ENCODE results near the gene PRPF6. TPM values are rescaled to one million over a fixed set of nuclear protein-coding genes. Genes with fewer than 3 reads are reported as not detected.

PRPF6 gene
- total RNA-seq, 1 experiment from 2014 or later, result 88.4 TPM

GRCh38 chr20:64022671-64023360 is 41.9 kb downstream of the PRPF6 start:
- H3K9me3 ChIP-seq (ENCODE audit: control insufficient read depth, insufficient read depth, low read depth, low read length), result no peaks in the 10 kb centered on the region
- H3K27me3 ChIP-seq (ENCODE audit: control insufficient read depth, insufficient read depth, low read length), result no peaks in the 10 kb centered on the region
- DNase-seq (ENCODE audit: low read depth, low spot score), result no peak
- CTCF ChIA-PET, result no interaction called here
- H3K4me1 ChIP-seq (ENCODE audit: control insufficient read depth, insufficient read depth, low read length), result no peaks in the 10 kb centered on the region
- peaks cover 18% of the 10 kb centered on the region for H3K36me3 ChIP-seq (ENCODE audit: control insufficient read depth, insufficient read depth, low read length)
- H3K27ac ChIP-seq (ENCODE audit: low read length), result no peak overlapping the region
- no TSS peak for BruUV-seq (replicated peaks)
- no peak for ATAC-seq
- TF ChIP-seq POLR2AphosphoS5 (IDR thresholded peaks at IDR 0.05; ENCODE audit: low read depth, low read length), result no peak
- no peak for TF ChIP-seq CTCF (IDR thresholded peaks at IDR 0.05)
- no peak for TF ChIP-seq SIN3A (IDR thresholded peaks at IDR 0.05; ENCODE audit: borderline replicate concordance, insufficient read depth, low read depth, low read length)
- no peak for TF ChIP-seq TCF7L2 (IDR thresholded peaks at IDR 0.05; ENCODE audit: low read depth, low read length)
- TF ChIP-seq REST (IDR thresholded peaks at IDR 0.05; ENCODE audit: insufficient read depth in 1 of 2, low read depth in 2 of 2, low read length in 1 of 2), result no peak
- POLR2A ChIA-PET, result no interaction called here
- H3K4me3 ChIP-seq (ENCODE audit: low read depth in 2 of 2, low read length in 2 of 2), result no peak overlapping the region
- intact Hi-C loops (cut with micrococcal nuclease; ENCODE audit: unreplicated experiment) (no loop called here), in situ Hi-C loops (cut with HindIII; ENCODE audit: low pct_unique_long_range_greater_than_20kb, low sequenced_read_pairs) (no loop called here)

- no peaks in the 10 kb centered on the region for H3K4me1 ChIP-seq (ENCODE audit: control insufficient read depth, insufficient read depth, low read length)
- DNase-seq (ENCODE audit: low read depth, low spot score), result no peak
- CTCF ChIA-PET, result no interaction called here
- peaks cover 16% of the 10 kb centered on the region for H3K36me3 ChIP-seq (ENCODE audit: control insufficient read depth, insufficient read depth, low read length)
- intact Hi-C loops (cut with micrococcal nuclease; ENCODE audit: unreplicated experiment), result no loop called here
- in situ Hi-C loops (cut with HindIII; ENCODE audit: low pct_unique_long_range_greater_than_20kb, low sequenced_read_pairs), result no loop called here
- H3K9me3 ChIP-seq (ENCODE audit: control insufficient read depth, insufficient read depth, low read depth, low read length), result no peaks in the 10 kb centered on the region
- TF ChIP-seq SIN3A (IDR thresholded peaks at IDR 0.05; ENCODE audit: borderline replicate concordance, insufficient read depth, low read depth, low read length) (no peak), CTCF (IDR thresholded peaks at IDR 0.05) (no peak), REST (IDR thresholded peaks at IDR 0.05; ENCODE audit: insufficient read depth in 1 of 2, low read depth in 2 of 2, low read length in 1 of 2) (no peak), POLR2AphosphoS5 (IDR thresholded peaks at IDR 0.05; ENCODE audit: low read depth, low read length) (no peak), TCF7L2 (IDR thresholded peaks at IDR 0.05; ENCODE audit: low read depth, low read length) (no peak)
- H3K27me3 ChIP-seq (ENCODE audit: control insufficient read depth, insufficient read depth, low read length), result no peaks in the 10 kb centered on the region
- BruUV-seq (replicated peaks), result no TSS peak
- POLR2A ChIA-PET, result no interaction called here
- no peak overlapping the region for H3K4me3 ChIP-seq (ENCODE audit: low read depth in 2 of 2, low read length in 2 of 2)
- H3K27ac ChIP-seq (ENCODE audit: low read length), result no peak overlapping the region
- no peak for ATAC-seq
Measured at GRCh38 chr20:64023361-64024140, 42.6 kb downstream of the PRPF6 start.
